H1 (cell line): Measurements from ENCODE around the gene HOXD10. TPM values are rescaled to one million over a fixed set of nuclear protein-coding genes. Genes with fewer than 3 reads are reported as not detected.

Experiments used
- CTCF ChIA-PET: fragments of 300-600 bp; sonication (Branson Sonifier 250); formaldehyde crosslinking; loops from one replicate; lab custom pipeline; 2021; ENCODE audit not compliant: partially characterized antibody; lab: Charles Lee
- POLR2A ChIA-PET: fragments of 300-600 bp; sonication (Branson Sonifier 250); formaldehyde crosslinking; loops from one replicate; lab custom pipeline; 2021; ENCODE audit warnings: inconsistent platforms; ENCODE audit not compliant: partially characterized antibody; lab: Charles Lee
- DNase-seq, 2 experiments: peaks; one replicate each; pipeline versions ENCODE4 v3.0.0 to v3.0.0-alpha.2; 2010 to 2022; ENCODE audit warnings: low spot score in 2 of 2, low read depth in 1 of 2, mixed read lengths in 1 of 2
- FAIRE-seq: peaks from 2 replicates; lab custom pipeline; 2011; peaks lifted over from hg19 to GRCh38; lab: Jason Lieb, UNC
- H2AFZ ChIP-seq: 2 replicates; pipeline ENCODE4 v1.8.1; 2012; ENCODE audit warnings: low read length, inconsistent platforms
- H2AK5ac ChIP-seq: 2 replicates; pipeline ENCODE4 v1.6.1; 2013; ENCODE audit warnings: low read depth, low read length
- H2BK120ac ChIP-seq: replicated peaks from 2 replicates; pipeline ENCODE3; 2013; ENCODE audit warnings: low read depth, low read length, inconsistent platforms
- H2BK12ac ChIP-seq: 2 replicates; pipeline ENCODE4 v1.6.1; 2013; ENCODE audit warnings: low read depth, low read length
- H2BK15ac ChIP-seq: 2 replicates; pipeline ENCODE4 v1.6.1; 2013; ENCODE audit warnings: low read length
- H2BK20ac ChIP-seq: 2 replicates; pipeline ENCODE4 v1.6.1; 2013; ENCODE audit warnings: low read length
- H2BK5ac ChIP-seq: 2 replicates; pipeline ENCODE4 v1.6.1; 2013; ENCODE audit warnings: low read depth, low read length
- H3K14ac ChIP-seq: 2 replicates; pipeline ENCODE4 v1.6.1; 2013; ENCODE audit warnings: inconsistent platforms; ENCODE audit not compliant: insufficient read length
- H3K18ac ChIP-seq: 2 replicates; pipeline ENCODE4 v1.6.1; 2013; ENCODE audit warnings: low read length; ENCODE audit errors: extremely low read depth
- H3K23ac ChIP-seq: 2 replicates; pipeline ENCODE4 v1.6.1; 2013; ENCODE audit warnings: inconsistent platforms; ENCODE audit not compliant: insufficient read length
- H3K23me2 ChIP-seq: 2 replicates; pipeline ENCODE4 v1.6.1; 2013; ENCODE audit warnings: low read depth, low read length
- H3K27ac ChIP-seq: 2 replicates; pipeline ENCODE4 v1.6.1; 2011; ENCODE audit warnings: low read depth, low read length, inconsistent platforms
- H3K27me3 ChIP-seq, 4 experiments: replicated peaks in 1 of 4; 1 replicate in 1 of 4; 2 replicates in 3 of 4; pipeline versions ENCODE4 v1.6.1 to v1.8.1; 2011 to 2013; ENCODE audit warnings: low read length in 3 of 4, mild to moderate bottlenecking in 3 of 4, inconsistent platforms in 2 of 4, mixed read lengths in 2 of 4, moderate library complexity in 1 of 4; ENCODE audit not compliant: control insufficient read depth in 3 of 4, insufficient read depth in 3 of 4; ENCODE audit errors: extremely low read depth in 1 of 4
- H3K36me3 ChIP-seq, 4 experiments: 2 replicates each; pipeline versions ENCODE4 v1.6.1 to v1.8.1; 2011 to 2013; ENCODE audit warnings: mild to moderate bottlenecking in 4 of 4, low read length in 3 of 4, moderate library complexity in 2 of 4, control low read depth in 1 of 4, inconsistent platforms in 1 of 4; ENCODE audit not compliant: insufficient read depth in 4 of 4, control insufficient read depth in 2 of 4
- H3K4ac ChIP-seq: replicated peaks from 2 replicates; pipeline ENCODE3; 2013; ENCODE audit warnings: low read length, low read depth, mixed read lengths, inconsistent platforms; ENCODE audit not compliant: insufficient read length
- H3K4me1 ChIP-seq, 4 experiments: replicated peaks in 1 of 4; 1 replicate in 1 of 4; 2 replicates in 3 of 4; pipeline versions ENCODE4 v1.6.1 to v1.8.1; 2011 to 2013; ENCODE audit warnings: low read length in 3 of 4, inconsistent platforms in 2 of 4, mixed read lengths in 1 of 4; ENCODE audit not compliant: insufficient read depth in 4 of 4, control insufficient read depth in 3 of 4
- H3K4me2 ChIP-seq, 2 experiments: 2 replicates each; pipeline versions ENCODE4 v1.6.1 to v1.8.1; 2011 to 2013; ENCODE audit warnings: low read depth in 2 of 2, low read length in 2 of 2, control low read depth in 1 of 2, inconsistent platforms in 1 of 2, mild to moderate bottlenecking in 1 of 2; ENCODE audit not compliant: insufficient read depth in 1 of 2
- H3K4me3 ChIP-seq, 4 experiments: fragments of 200-600, 300-600 bp in 1 of 4; sonication (generic), shearing (Covaris generic), sonication (Bioruptor Twin) in 1 of 4; 2 replicates each; pipeline versions ENCODE4 v1.5.1 to v1.8.1; 2011 to 2016; ENCODE audit warnings: low read length in 4 of 4, low read depth in 3 of 4, control low read depth in 2 of 4, inconsistent platforms in 2 of 4, mild to moderate bottlenecking in 2 of 4, mixed read lengths in 1 of 4, moderate library complexity in 1 of 4; ENCODE audit not compliant: insufficient read depth in 2 of 4; ENCODE audit errors: extremely low read depth in 1 of 4
- H3K56ac ChIP-seq: replicated peaks from 2 replicates; pipeline ENCODE3; 2013; ENCODE audit warnings: low read depth, mild to moderate bottlenecking, mixed read lengths, low read length, inconsistent platforms; ENCODE audit not compliant: insufficient read length
- H3K79me1 ChIP-seq: 2 replicates; pipeline ENCODE4 v1.6.1; 2013; ENCODE audit warnings: low read depth, low read length, control low read depth
- H3K79me2 ChIP-seq, 2 experiments: 2 replicates each; pipeline versions ENCODE4 v1.6.1 to v1.8.1; 2012 to 2013; ENCODE audit warnings: low read length in 2 of 2, mild to moderate bottlenecking in 2 of 2, inconsistent platforms in 1 of 2; ENCODE audit not compliant: insufficient read depth in 2 of 2, control insufficient read depth in 1 of 2
- H3K9ac ChIP-seq, 4 experiments: replicated peaks in 1 of 4; 1 replicate in 1 of 4; 2 replicates in 3 of 4; pipeline versions ENCODE4 v1.6.1 to v1.8.1; 2011 to 2013; ENCODE audit warnings: low read depth in 3 of 4, low read length in 3 of 4, control low read depth in 2 of 4, mild to moderate bottlenecking in 2 of 4, moderate library complexity in 2 of 4, inconsistent platforms in 1 of 4; ENCODE audit errors: extremely low read depth in 1 of 4
- H3K9me3 ChIP-seq, 2 experiments: 2 replicates each; pipeline versions ENCODE4 v1.6.1 to v1.8.1; 2012 to 2013; ENCODE audit warnings: mild to moderate bottlenecking in 2 of 2, moderate library complexity in 2 of 2, control low read depth in 1 of 2, inconsistent platforms in 1 of 2, low read depth in 1 of 2, low read length in 1 of 2, mixed read lengths in 1 of 2; ENCODE audit not compliant: insufficient read depth in 2 of 2
- H4K20me1 ChIP-seq, 2 experiments: replicated peaks in 1 of 2; 2 replicates each; pipeline versions ENCODE3 to v1.8.1; 2011 to 2013; ENCODE audit warnings: inconsistent platforms in 2 of 2, low read length in 2 of 2, mild to moderate bottlenecking in 1 of 2; ENCODE audit not compliant: insufficient read depth in 2 of 2, control insufficient read depth in 1 of 2
- H4K5ac ChIP-seq: 2 replicates; pipeline ENCODE4 v1.6.1; 2013; ENCODE audit warnings: low read length, low read depth, mixed read lengths, inconsistent platforms; ENCODE audit not compliant: insufficient read length
- H4K8ac ChIP-seq: 2 replicates; pipeline ENCODE4 v1.8.0; 2013; ENCODE audit warnings: mild to moderate bottlenecking, moderate library complexity, low read length, inconsistent platforms; ENCODE audit not compliant: insufficient read depth; ENCODE audit errors: extremely low read depth
- H4K91ac ChIP-seq: replicated peaks from 2 replicates; pipeline ENCODE3; 2013; ENCODE audit warnings: low read length, mixed read lengths, inconsistent platforms; ENCODE audit not compliant: insufficient read length
- BCL11A ChIP-seq, 2 experiments: IDR thresholded peaks; one replicate each; pipeline ENCODE4 v1.6.1; 2011; ENCODE audit warnings: low read depth in 2 of 2, low read length in 2 of 2, mild to moderate bottlenecking in 2 of 2
- CHD1 ChIP-seq: IDR thresholded peaks from 2 replicates; pipeline ENCODE4 v1.6.1; 2012; ENCODE audit warnings: low read depth, low read length, improper control_type of control experiment
- EZH2 ChIP-seq: fragments of 200-600 bp; sonication (generic); IDR thresholded peaks from 2 replicates; pipeline ENCODE4 v1.7.1; 2012; ENCODE audit warnings: low read depth, mild to moderate bottlenecking, moderate library complexity, low read length, inconsistent platforms; ENCODE audit not compliant: severe bottlenecking
- GTF2F1 ChIP-seq: IDR thresholded peaks from 2 replicates; pipeline ENCODE4 v1.6.1; 2012; ENCODE audit warnings: low read depth, low read length, improper control_type of control experiment, borderline replicate concordance
- RNF2 ChIP-seq: fragments of 200-900, 300-1000 bp; sonication (generic); IDR thresholded peaks from 2 replicates; pipeline ENCODE4 v1.7.1; 2016; ENCODE audit warnings: borderline replicate concordance, low read depth, mild to moderate bottlenecking, antibody characterized with exemption, low read length; ENCODE audit not compliant: poor library complexity, severe bottlenecking; ENCODE audit errors: missing control alignments
- SAP30 ChIP-seq: fragments of 300-600 bp; sonication (generic); IDR thresholded peaks from 2 replicates; pipeline ENCODE4 v1.7.1; 2012; ENCODE audit warnings: low read length, moderate library complexity, mild to moderate bottlenecking, inconsistent platforms; ENCODE audit not compliant: insufficient read depth, insufficient replicate concordance
- SUZ12 ChIP-seq: fragments of 200-600 bp; sonication (generic); IDR thresholded peaks from 2 replicates; pipeline ENCODE4 v1.6.1; 2012; ENCODE audit warnings: mild to moderate bottlenecking, inconsistent platforms, low read length, moderate library complexity, mixed read lengths
- WGBS, 2 experiments: shearing (Covaris generic) in 1 of 2; methylation state at CpG; one replicate each; pipeline versions ENCODE4 v1.1.6 to v1.1.7; 2013 to 2015; ENCODE audit warnings: low lambda C conversion rate in 2 of 2, mixed read lengths in 2 of 2, inconsistent platforms in 1 of 2, low coverage in 1 of 2, missing lambda C conversion rate in 1 of 2; ENCODE audit not compliant: insufficient replicate concordance in 2 of 2, insufficient coverage in 1 of 2, insufficient read length in 1 of 2; ENCODE audit errors: extremely low coverage in 1 of 2, missing lambda C conversion rate in 1 of 2; 5-methylcytosine and 5-hydroxymethylcytosine counted together
- polyA plus RNA-seq, 7 experiments: library from polyadenylated mRNA; depleted of rRNA in 3 of 7; stranded (reverse) in 5 of 7; unstranded in 2 of 7; fragments of >200 nt in 5 of 7; fragments of 200-250 nt in 2 of 7; gene quantifications; 1 replicate in 5 of 7; 2 replicates in 1 of 7; 4 replicates in 1 of 7; pipeline versions ENCODE4 v1.2.1 to v1.2.3, GENCODE V29; 2011 to 2013; ENCODE audit warnings: missing spikeins in 2 of 7, mixed read lengths in 2 of 7
- total RNA-seq: library from RNA; stranded (reverse); fragmentation: NEBNext Ultra II Directional; extraction: Animal tissue kit (Norgen Biotek cat#: 25700); gene quantifications from 2 replicates; pipeline ENCODE4 v1.2.1, GENCODE V29; 2021

The HOXD10 gene
- total and polyA plus RNA-seq, 2 of the 8 experiments (the other 6 are each of a cell fraction or from before 2014, with no cell fraction given) = not detected

- no peak overlapping the region for H2AFZ ChIP-seq
- H3K4ac ChIP-seq = no peak overlapping the region
- no peak overlapping the region for H2BK15ac ChIP-seq
- CTCF ChIA-PET = interaction anchor here (0.9 to 3.7 kb wide), 10 partner anchors 7 to 1073 kb away, joined by 3 to 26 read pairs (median 4); no protein-coding TSS in a partner anchor
- H3K9me3 ChIP-seq = no peaks in the 10 kb centered on the region
- no peak overlapping the region for H2BK5ac ChIP-seq
- H3K27me3 ChIP-seq = peaks cover 88 to 100% (median 94%) of the 10 kb centered on the region in 4 experiments
- WGBS, 2 experiments = 16% methylated on average over 7 of the region's 7 CpGs; no CpG with 5 or more reads in 1 of the 2 experiments
- H4K8ac ChIP-seq = no peak overlapping the region
- H4K5ac ChIP-seq = no peak overlapping the region
- no peak overlapping the region for H3K23ac ChIP-seq
- H3K4me2 ChIP-seq = peak overlapping the region; percentile 30 to 52; a peak in 2 of 4 replicates
- no peak overlapping the region for H2AK5ac ChIP-seq
- DNase-seq (no peak), FAIRE-seq (no peak)
- no peak overlapping the region for H3K56ac ChIP-seq
- H3K36me3 ChIP-seq = peaks cover 0 to 6% (median 0%) of the 10 kb centered on the region in 4 experiments; a peak in 1 of 8 replicates
- H3K27ac ChIP-seq = no peak overlapping the region
- no peak overlapping the region for H4K91ac ChIP-seq
- H2BK12ac ChIP-seq = no peak overlapping the region
- H3K4me1 ChIP-seq = peaks cover 3 to 14% (median 7%) of the 10 kb centered on the region in 4 experiments; a peak in 6 of 7 replicates
- no peak overlapping the region for H3K9ac ChIP-seq
- peaks cover 8 to 12% of the 10 kb centered on the region in 2 experiments for H4K20me1 ChIP-seq
- H3K79me2 ChIP-seq = no peaks in the 10 kb centered on the region
- H3K23me2 ChIP-seq = peaks cover 6% of the 10 kb centered on the region; the same call in 1 of the 2 replicates
- TF ChIP-seq EZH2 = peak; percentile 69
- no peak for TF ChIP-seq GTF2F1
- TF ChIP-seq CHD1 = no peak
- peak; percentile 82 for TF ChIP-seq SUZ12
- TF ChIP-seq RNF2 = peak; percentile 46
- TF ChIP-seq SAP30 = no peak
- no peak for TF ChIP-seq BCL11A (IDR thresholded peaks at IDR 0.05; ENCODE audit: low read depth in 2 of 2, low read length in 2 of 2)
- H2BK20ac ChIP-seq = no peak overlapping the region
- H2BK120ac ChIP-seq = no peak overlapping the region
- no peak overlapping the region for H3K18ac ChIP-seq
- POLR2A ChIA-PET = no interaction called here
- H3K14ac ChIP-seq = no peak overlapping the region
- H3K79me1 ChIP-seq = no peaks in the 10 kb centered on the region
- no peak overlapping the region; a peak in 1 of 8 replicates for H3K4me3 ChIP-seq
Measured at GRCh38 chr2:176074919-176075425, 41.6 kb upstream of the HOXD10 start.
